Vagina (tissue), 2 donors: ENCODE results near the gene ITIH5.

Experiments used
- POLR2A ChIP-seq, 2 donors: fragments of 450-650 bp; IDR thresholded peaks; one replicate each; pipeline ENCODE4 v1.6.1; 2017; ENCODE audit warnings: antibody characterized with exemption in 2 of 2, mild to moderate bottlenecking in 2 of 2, moderate library complexity in 2 of 2
- TF ChIP-seq, protein P1 (sequence below), 3 experiments: fragments of 450-650 bp in 2 of 3; fragments of 200-600 bp in 1 of 3; sonication (generic) in 1 of 3; IDR thresholded peaks; one replicate each; pipeline ENCODE4 v1.5.1; 2017 to 2019; ENCODE audit warnings: antibody characterized with exemption in 3 of 3, mild to moderate bottlenecking in 2 of 3, moderate library complexity in 2 of 3

DNA sequence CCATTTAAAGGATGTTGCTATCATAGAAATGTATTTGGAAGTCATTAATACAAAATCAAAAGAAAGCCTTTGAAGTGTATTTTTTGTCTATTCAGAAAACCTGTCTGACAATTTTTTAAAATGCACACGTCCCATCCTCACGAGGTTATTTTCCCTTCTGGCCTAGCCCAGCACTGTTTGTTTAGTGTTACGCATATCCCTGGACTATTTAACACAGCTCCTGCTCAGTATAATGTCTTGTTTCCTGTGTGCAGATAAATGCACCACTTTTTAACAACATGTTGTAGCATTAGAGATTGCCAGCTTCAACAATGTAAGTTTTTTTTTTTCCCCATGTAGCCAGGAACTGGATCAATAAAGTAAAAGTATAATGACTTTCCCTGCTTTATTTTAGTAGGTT is 153.3 kb downstream of the ITIH5 start:
- TF ChIP-seq, protein P1, sequence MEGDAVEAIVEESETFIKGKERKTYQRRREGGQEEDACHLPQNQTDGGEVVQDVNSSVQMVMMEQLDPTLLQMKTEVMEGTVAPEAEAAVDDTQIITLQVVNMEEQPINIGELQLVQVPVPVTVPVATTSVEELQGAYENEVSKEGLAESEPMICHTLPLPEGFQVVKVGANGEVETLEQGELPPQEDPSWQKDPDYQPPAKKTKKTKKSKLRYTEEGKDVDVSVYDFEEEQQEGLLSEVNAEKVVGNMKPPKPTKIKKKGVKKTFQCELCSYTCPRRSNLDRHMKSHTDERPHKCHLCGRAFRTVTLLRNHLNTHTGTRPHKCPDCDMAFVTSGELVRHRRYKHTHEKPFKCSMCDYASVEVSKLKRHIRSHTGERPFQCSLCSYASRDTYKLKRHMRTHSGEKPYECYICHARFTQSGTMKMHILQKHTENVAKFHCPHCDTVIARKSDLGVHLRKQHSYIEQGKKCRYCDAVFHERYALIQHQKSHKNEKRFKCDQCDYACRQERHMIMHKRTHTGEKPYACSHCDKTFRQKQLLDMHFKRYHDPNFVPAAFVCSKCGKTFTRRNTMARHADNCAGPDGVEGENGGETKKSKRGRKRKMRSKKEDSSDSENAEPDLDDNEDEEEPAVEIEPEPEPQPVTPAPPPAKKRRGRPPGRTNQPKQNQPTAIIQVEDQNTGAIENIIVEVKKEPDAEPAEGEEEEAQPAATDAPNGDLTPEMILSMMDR (IDR thresholded peaks at IDR 0.05) = no peak
- no peak for TF ChIP-seq POLR2A (IDR thresholded peaks at IDR 0.05)
